A549 (cell line): ENCODE measurements around the gene SELENOM. TPM values are rescaled to one million over a fixed set of nuclear protein-coding genes. Genes with fewer than 3 reads are reported as not detected.

ENCODE experiments used
- ATAC-seq, 2 experiments: fragments of 200-7000 bp in 1 of 2; fragments of >200 bp in 1 of 2; cut with Nextera tagmentation in 1 of 2; cut with Tn5 transposase in 1 of 2; 3 replicates each; pipeline versions ENCODE4 v1.8.0 to v1.9.1; 2018 to 2020; ENCODE audit warnings: mild to moderate bottlenecking in 1 of 2, moderate library complexity in 1 of 2
- CTCF ChIA-PET: fragments of 300-600 bp; sonication (Branson Sonifier 250); formaldehyde crosslinking; extraction: SDS; loops from one replicate; lab custom pipeline; 2021; ENCODE audit warnings: antibody characterized with exemption, inconsistent platforms; lab: Yijun Ruan, JAX
- POLR2A ChIA-PET: fragments of 350-600 bp; formaldehyde crosslinking; extraction: SDS; loops from one replicate; lab custom pipeline; 2021; ENCODE audit warnings: antibody characterized with exemption, inconsistent platforms; lab: Yijun Ruan, JAX
- DNase-seq, 2 experiments: peaks; one replicate each; pipeline versions ENCODE4 v3.0.0 to v3.0.0-alpha.2; 2011 to 2016; ENCODE audit warnings: low read depth in 1 of 2, low spot score in 1 of 2
- FAIRE-seq: peaks from 2 replicates; lab custom pipeline; 2011; peaks lifted over from hg19 to GRCh38; lab: Jason Lieb, UNC
- H3K27ac ChIP-seq, 2 experiments: fragments of >200 bp; sonication (Bioruptor Twin); formaldehyde crosslinking; 3 replicates each; pipeline ENCODE4 v1.5.1; 2016 to 2017
- H3K4me1 ChIP-seq: fragments of >200 bp; sonication (Bioruptor Twin); formaldehyde crosslinking; 3 replicates; pipeline ENCODE4 v1.6.1; 2016
- H3K4me2 ChIP-seq: fragments of >200 bp; sonication (Bioruptor Twin); formaldehyde crosslinking; 3 replicates; pipeline ENCODE4 v1.6.1; 2016
- H3K4me3 ChIP-seq: fragments of >200 bp; sonication (Bioruptor Twin); formaldehyde crosslinking; 3 replicates; pipeline ENCODE4 v1.5.1; 2016
- H3K9me3 ChIP-seq: fragments of >200 bp; sonication (Bioruptor Twin); formaldehyde crosslinking; 3 replicates; pipeline ENCODE4 v1.6.1; 2016
- ATOH8 ChIP-seq: fragments of 250-450 bp; sonication (Bioruptor Pico); IDR thresholded peaks from 2 replicates; pipeline ENCODE4 v1.5.0; 2020; ENCODE audit warnings: low read depth, mild to moderate bottlenecking, moderate library complexity
- BHLHE40 ChIP-seq: IDR thresholded peaks from 2 replicates; pipeline ENCODE4 v1.6.1; 2012; ENCODE audit warnings: low read depth, low read length, inconsistent platforms
- CEBPB ChIP-seq, 2 experiments: fragments of >200 bp in 1 of 2; sonication (Bioruptor Twin) in 1 of 2; formaldehyde crosslinking in 1 of 2; IDR thresholded peaks; 2 replicates each; pipeline ENCODE4 v1.6.1; 2012 to 2016
- CHD2 ChIP-seq: fragments of 150-350 bp; IDR thresholded peaks from 2 replicates; pipeline ENCODE4 v1.6.1; 2014; ENCODE audit warnings: low read length; ENCODE audit not compliant: partially characterized antibody
- CHD4 ChIP-seq: fragments of 200-600 bp; sonication (generic); IDR thresholded peaks from 2 replicates; pipeline ENCODE4 v1.6.1; 2016; ENCODE audit warnings: antibody characterized with exemption, mild to moderate bottlenecking, borderline replicate concordance
- EHF ChIP-seq: fragments of 250-450 bp; sonication (Bioruptor Pico); IDR thresholded peaks from 2 replicates; pipeline ENCODE4 v1.5.0; 2020; ENCODE audit warnings: mild to moderate bottlenecking
- EP300 ChIP-seq, 2 experiments: fragments of >200 bp; sonication (Bioruptor Twin); formaldehyde crosslinking; IDR thresholded peaks; 2 replicates in 1 of 2; 3 replicates in 1 of 2; pipeline ENCODE4 v1.6.1; 2016 to 2017
- ESRRA ChIP-seq: fragments of 150-350 bp; IDR thresholded peaks from 2 replicates; pipeline ENCODE4 v1.6.1; 2014; ENCODE audit warnings: mild to moderate bottlenecking, low read length, borderline replicate concordance
- FOSB ChIP-seq: fragments of 250-450 bp; sonication (Bioruptor Pico); IDR thresholded peaks from 2 replicates; pipeline ENCODE4 v1.5.0; 2020; ENCODE audit warnings: mild to moderate bottlenecking, moderate library complexity
- HDAC2 ChIP-seq: fragments of 200-600 bp; sonication (generic); IDR thresholded peaks from 2 replicates; pipeline ENCODE4 v1.6.1; 2016
- HES2 ChIP-seq: fragments of >200 bp; sonication (Bioruptor Twin); formaldehyde crosslinking; IDR thresholded peaks from 2 replicates; pipeline ENCODE4 v1.6.1; 2016
- HEYL ChIP-seq: fragments of 250-450 bp; sonication (Bioruptor Pico); IDR thresholded peaks from 2 replicates; pipeline ENCODE4 v1.8.0; 2021; ENCODE audit warnings: mild to moderate bottlenecking, moderate library complexity
- HOXA7 ChIP-seq: fragments of 250-450 bp; sonication (Bioruptor Pico); IDR thresholded peaks from 2 replicates; pipeline ENCODE4 v1.5.0; 2020; ENCODE audit warnings: mild to moderate bottlenecking, moderate library complexity
- HOXB5 ChIP-seq: fragments of 250-450 bp; sonication (Bioruptor Pico); IDR thresholded peaks from 2 replicates; pipeline ENCODE4 v1.5.0; 2020; ENCODE audit warnings: mild to moderate bottlenecking, moderate library complexity
- JUNB ChIP-seq: fragments of >200 bp; sonication (Bioruptor Twin); formaldehyde crosslinking; IDR thresholded peaks from 2 replicates; pipeline ENCODE4 v1.6.1; 2016
- MAX ChIP-seq: IDR thresholded peaks from 2 replicates; pipeline ENCODE4 v1.6.1; 2012
- MAZ ChIP-seq: fragments of 150-350 bp; IDR thresholded peaks from 2 replicates; pipeline ENCODE4 v1.6.1; 2014; ENCODE audit warnings: antibody characterized with exemption, low read depth, low read length, borderline replicate concordance
- POLR2A ChIP-seq: IDR thresholded peaks from 2 replicates; pipeline ENCODE4 v1.6.1; 2012; ENCODE audit warnings: mild to moderate bottlenecking, low read length
- RFX5 ChIP-seq: fragments of 450-650 bp; IDR thresholded peaks from 2 replicates; pipeline ENCODE4 v1.7.1; 2014; ENCODE audit warnings: antibody characterized with exemption, mild to moderate bottlenecking, moderate library complexity
- SREBF2 ChIP-seq: fragments of 450-650 bp; IDR thresholded peaks from 2 replicates; pipeline ENCODE4 v1.6.1; 2014; ENCODE audit warnings: mild to moderate bottlenecking, moderate library complexity
- TFCP2L1 ChIP-seq: fragments of 250-450 bp; sonication (Bioruptor Pico); IDR thresholded peaks from 2 replicates; pipeline ENCODE4 v1.5.0; 2021; ENCODE audit warnings: mild to moderate bottlenecking
- ZC3H11A ChIP-seq: fragments of 450-650 bp; IDR thresholded peaks from 2 replicates; pipeline ENCODE4 v1.6.1; 2014; ENCODE audit warnings: antibody characterized with exemption, mild to moderate bottlenecking
- ZFP36 ChIP-seq: fragments of 450-650 bp; IDR thresholded peaks from 2 replicates; pipeline ENCODE4 v1.6.1; 2014; ENCODE audit warnings: borderline replicate concordance; ENCODE audit not compliant: partially characterized antibody
- WGBS: methylation state at CpG from one replicate; pipeline ENCODE4 v1.1.6; 2017; ENCODE audit errors: missing lambda C conversion rate; 5-methylcytosine and 5-hydroxymethylcytosine counted together
- polyA plus RNA-seq, 4 experiments: library from polyadenylated mRNA; depleted of rRNA in 3 of 4; stranded (reverse); fragments of >200 nt; fragmentation: RNase III in 1 of 4; extraction: RNeasy Plus Mini Kit Qiagen cat#74134 plus additional on column Dnase treatment in 1 of 4; gene quantifications; 2 replicates in 3 of 4; 3 replicates in 1 of 4; pipeline ENCODE4 v1.2.3, GENCODE V29; 2011 to 2017
- TF ChIP-seq, protein P1 (sequence below): fragments of 200-600 bp; sonication (generic); IDR thresholded peaks from 2 replicates; pipeline ENCODE4 v1.6.1; 2016; ENCODE audit warnings: antibody characterized with exemption, mild to moderate bottlenecking, moderate library complexity
- TF ChIP-seq, protein P2 (sequence below): IDR thresholded peaks from 2 replicates; pipeline ENCODE4 v1.6.1; 2012
- TF ChIP-seq, protein P3 (sequence below): fragments of >200 bp; sonication (Bioruptor Twin); formaldehyde crosslinking; IDR thresholded peaks from 3 replicates; pipeline ENCODE4 v1.6.1; 2016
- TF ChIP-seq, protein P4 (sequence below): fragments of 250-450 bp; sonication (Bioruptor Pico); IDR thresholded peaks from 2 replicates; pipeline ENCODE4 v1.5.0; 2021; ENCODE audit warnings: mild to moderate bottlenecking, moderate library complexity, borderline replicate concordance

SELENOM gene
- polyA plus RNA-seq, 2 of the 4 experiments (the other 2 are of a cell fraction), result 15.3 to 46.5 TPM

DNA sequence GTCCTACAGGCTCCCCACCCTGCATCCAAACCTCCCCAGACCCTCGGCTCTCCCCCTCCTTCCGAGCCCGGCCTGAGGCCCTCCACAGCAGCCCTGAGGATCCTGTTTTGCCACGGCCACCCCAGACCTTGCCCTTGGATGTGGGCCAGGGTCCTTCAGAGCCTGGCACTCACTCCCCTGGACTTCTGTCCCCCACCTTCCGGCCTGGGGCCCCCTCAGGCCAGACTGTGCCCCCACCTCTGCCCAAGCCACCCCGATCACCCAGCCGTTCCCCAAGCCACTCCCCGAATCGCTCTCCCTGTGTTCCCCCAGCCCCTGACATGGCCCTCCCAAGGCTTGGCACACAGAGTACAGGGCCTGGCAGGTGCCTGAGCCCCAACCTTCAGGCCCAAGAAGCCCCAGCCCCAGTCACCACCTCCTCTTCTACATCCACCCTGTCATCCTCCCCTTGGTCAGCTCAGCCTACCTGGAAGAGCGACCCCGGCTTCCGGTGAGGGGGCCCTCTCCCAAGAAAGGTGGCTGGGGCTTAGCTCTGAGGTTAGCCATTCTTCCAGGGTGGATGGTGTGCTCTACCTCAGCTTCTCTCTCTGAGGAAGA is 18.3 kb upstream of the SELENOM start (continued):
- TF ChIP-seq HOXB5 (CRISPR knock-in tag) (no peak), HEYL (CRISPR knock-in tag) (no peak), RFX5 (no peak), HDAC2 (no peak), HES2 (no peak), JUNB (no peak)

- H3K4me3 ChIP-seq, result no peak overlapping the region
- no peaks in the 10 kb centered on the region for H3K9me3 ChIP-seq
- TF ChIP-seq JUNB (no peak), POLR2A (no peak), SREBF2 (no peak), MAX (no peak), CEBPB (IDR thresholded peaks at IDR 0.05) (no peak), ESRRA (no peak), ZFP36 (no peak), TFCP2L1 (CRISPR knock-in tag) (no peak), HOXA7 (CRISPR knock-in tag) (no peak)
- TF ChIP-seq, protein P1, sequence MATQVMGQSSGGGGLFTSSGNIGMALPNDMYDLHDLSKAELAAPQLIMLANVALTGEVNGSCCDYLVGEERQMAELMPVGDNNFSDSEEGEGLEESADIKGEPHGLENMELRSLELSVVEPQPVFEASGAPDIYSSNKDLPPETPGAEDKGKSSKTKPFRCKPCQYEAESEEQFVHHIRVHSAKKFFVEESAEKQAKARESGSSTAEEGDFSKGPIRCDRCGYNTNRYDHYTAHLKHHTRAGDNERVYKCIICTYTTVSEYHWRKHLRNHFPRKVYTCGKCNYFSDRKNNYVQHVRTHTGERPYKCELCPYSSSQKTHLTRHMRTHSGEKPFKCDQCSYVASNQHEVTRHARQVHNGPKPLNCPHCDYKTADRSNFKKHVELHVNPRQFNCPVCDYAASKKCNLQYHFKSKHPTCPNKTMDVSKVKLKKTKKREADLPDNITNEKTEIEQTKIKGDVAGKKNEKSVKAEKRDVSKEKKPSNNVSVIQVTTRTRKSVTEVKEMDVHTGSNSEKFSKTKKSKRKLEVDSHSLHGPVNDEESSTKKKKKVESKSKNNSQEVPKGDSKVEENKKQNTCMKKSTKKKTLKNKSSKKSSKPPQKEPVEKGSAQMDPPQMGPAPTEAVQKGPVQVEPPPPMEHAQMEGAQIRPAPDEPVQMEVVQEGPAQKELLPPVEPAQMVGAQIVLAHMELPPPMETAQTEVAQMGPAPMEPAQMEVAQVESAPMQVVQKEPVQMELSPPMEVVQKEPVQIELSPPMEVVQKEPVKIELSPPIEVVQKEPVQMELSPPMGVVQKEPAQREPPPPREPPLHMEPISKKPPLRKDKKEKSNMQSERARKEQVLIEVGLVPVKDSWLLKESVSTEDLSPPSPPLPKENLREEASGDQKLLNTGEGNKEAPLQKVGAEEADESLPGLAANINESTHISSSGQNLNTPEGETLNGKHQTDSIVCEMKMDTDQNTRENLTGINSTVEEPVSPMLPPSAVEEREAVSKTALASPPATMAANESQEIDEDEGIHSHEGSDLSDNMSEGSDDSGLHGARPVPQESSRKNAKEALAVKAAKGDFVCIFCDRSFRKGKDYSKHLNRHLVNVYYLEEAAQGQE, result no peak
- TF ChIP-seq, protein P2, sequence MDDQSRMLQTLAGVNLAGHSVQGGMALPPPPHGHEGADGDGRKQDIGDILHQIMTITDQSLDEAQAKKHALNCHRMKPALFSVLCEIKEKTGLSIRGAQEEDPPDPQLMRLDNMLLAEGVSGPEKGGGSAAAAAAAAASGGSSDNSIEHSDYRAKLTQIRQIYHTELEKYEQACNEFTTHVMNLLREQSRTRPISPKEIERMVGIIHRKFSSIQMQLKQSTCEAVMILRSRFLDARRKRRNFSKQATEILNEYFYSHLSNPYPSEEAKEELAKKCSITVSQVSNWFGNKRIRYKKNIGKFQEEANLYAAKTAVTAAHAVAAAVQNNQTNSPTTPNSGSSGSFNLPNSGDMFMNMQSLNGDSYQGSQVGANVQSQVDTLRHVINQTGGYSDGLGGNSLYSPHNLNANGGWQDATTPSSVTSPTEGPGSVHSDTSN, result no peak
- TF ChIP-seq, protein P3, sequence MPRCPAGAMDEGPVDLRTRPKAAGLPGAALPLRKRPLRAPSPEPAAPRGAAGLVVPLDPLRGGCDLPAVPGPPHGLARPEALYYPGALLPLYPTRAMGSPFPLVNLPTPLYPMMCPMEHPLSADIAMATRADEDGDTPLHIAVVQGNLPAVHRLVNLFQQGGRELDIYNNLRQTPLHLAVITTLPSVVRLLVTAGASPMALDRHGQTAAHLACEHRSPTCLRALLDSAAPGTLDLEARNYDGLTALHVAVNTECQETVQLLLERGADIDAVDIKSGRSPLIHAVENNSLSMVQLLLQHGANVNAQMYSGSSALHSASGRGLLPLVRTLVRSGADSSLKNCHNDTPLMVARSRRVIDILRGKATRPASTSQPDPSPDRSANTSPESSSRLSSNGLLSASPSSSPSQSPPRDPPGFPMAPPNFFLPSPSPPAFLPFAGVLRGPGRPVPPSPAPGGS, result no peak
- POLR2A ChIA-PET, result no interaction called here
- H3K27ac ChIP-seq, result no peak overlapping the region
- peaks cover 11% of the 10 kb centered on the region for H3K4me1 ChIP-seq
- DNase-seq, result no peak
- FAIRE-seq, result no peak
- no peak overlapping the region for H3K4me2 ChIP-seq
- ATAC-seq, result no peak
- CTCF ChIA-PET, result interaction anchor here (1.3 to 3.3 kb wide), 2 partner anchors 8 to 17 kb away, joined by 3 to 17 read pairs; partner anchors contain the start of gene SELENOM
- WGBS, result 80% methylated on average over 2 of the region's 14 CpGs
Observed at GRCh38 chr22:31124811-31125465, 17.6 kb upstream of the SELENOM start.

DNA sequence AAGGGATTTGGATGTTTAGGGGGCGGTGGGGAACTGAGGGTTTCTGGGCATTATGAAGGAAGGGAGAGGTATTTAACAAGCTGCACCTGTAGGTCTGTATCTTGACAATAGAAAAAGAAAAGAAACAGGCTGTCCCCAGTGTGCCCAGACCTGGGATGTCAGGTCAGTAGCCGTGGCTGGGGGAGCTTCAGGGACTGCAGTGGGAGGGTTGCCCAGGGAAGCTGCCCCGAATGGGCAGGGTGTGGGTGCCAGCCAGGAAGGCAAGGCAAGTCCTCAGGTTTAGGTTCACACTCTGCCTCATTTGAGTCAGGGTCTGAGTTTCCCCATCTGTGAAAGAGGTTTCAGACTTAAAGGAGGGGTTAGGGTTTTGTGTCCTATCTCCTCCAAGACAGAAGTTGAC is 16.9 kb upstream of the SELENOM start:
- WGBS, result 62% methylated on average over 3 of the region's 3 CpGs
- no peak overlapping the region for H3K4me2 ChIP-seq
- no peak for ATAC-seq
- ChIA-PET CTCF (interaction anchor here (3.3 kb wide), 1 partner anchor 17 kb away, joined by 17 read pairs; the partner anchor contains the start of gene SELENOM), POLR2A (no interaction called here)
- H3K4me3 ChIP-seq, result no peak overlapping the region
- no peak for FAIRE-seq
- no peak overlapping the region for H3K27ac ChIP-seq
- peaks cover 11% of the 10 kb centered on the region for H3K4me1 ChIP-seq
- DNase-seq, result no peak
- no peaks in the 10 kb centered on the region for H3K9me3 ChIP-seq
- TF ChIP-seq MAZ (no peak), CHD2 (no peak), HOXB5 (CRISPR knock-in tag) (no peak), ESRRA (no peak), CHD4 (no peak), FOSB (CRISPR knock-in tag) (no peak), ATOH8 (CRISPR knock-in tag) (no peak), ZC3H11A (no peak), BHLHE40 (no peak), EHF (CRISPR knock-in tag) (no peak), RFX5 (no peak), EP300 (IDR thresholded peaks at IDR 0.05) (no peak)
- TF ChIP-seq, protein P4, sequence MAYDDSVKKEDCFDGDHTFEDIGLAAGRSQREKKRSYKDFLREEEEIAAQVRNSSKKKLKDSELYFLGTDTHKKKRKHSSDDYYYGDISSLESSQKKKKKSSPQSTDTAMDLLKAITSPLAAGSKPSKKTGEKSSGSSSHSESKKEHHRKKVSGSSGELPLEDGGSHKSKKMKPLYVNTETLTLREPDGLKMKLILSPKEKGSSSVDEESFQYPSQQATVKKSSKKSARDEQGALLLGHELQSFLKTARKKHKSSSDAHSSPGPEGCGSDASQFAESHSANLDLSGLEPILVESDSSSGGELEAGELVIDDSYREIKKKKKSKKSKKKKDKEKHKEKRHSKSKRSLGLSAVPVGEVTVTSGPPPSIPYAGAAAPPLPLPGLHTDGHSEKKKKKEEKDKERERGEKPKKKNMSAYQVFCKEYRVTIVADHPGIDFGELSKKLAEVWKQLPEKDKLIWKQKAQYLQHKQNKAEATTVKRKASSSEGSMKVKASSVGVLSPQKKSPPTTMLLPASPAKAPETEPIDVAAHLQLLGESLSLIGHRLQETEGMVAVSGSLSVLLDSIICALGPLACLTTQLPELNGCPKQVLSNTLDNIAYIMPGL, result no peak
